ENCODE data around the gene DDX47. TPM values are rescaled to one million over a fixed set of nuclear protein-coding genes. Genes with fewer than 3 reads are reported as not detected.

DDX47 gene
- total and polyA plus RNA-seq, 2 of the 13 experiments (the other 11 are each of a cell fraction or from before 2014, with no cell fraction given), result 48.5 to 78.7 TPM

- H3K9ac ChIP-seq (ENCODE audit: insufficient read depth, low read depth, low read length), result no peak overlapping the region
- H3K4me1 ChIP-seq (ENCODE audit: insufficient read depth, low read length), result no peaks in the 10 kb centered on the region
- H3K27me3 ChIP-seq (ENCODE audit: control insufficient read depth in 1 of 2, insufficient read depth in 2 of 2, low read length in 2 of 2), result no peaks in the 10 kb centered on the region
- peaks cover under 1 to 5% of the 10 kb centered on the region in 2 experiments; a peak in 2 of 5 replicates for H3K36me3 ChIP-seq (replicated peaks in 1 of 2; ENCODE audit: control insufficient read depth in 1 of 2, insufficient read depth in 2 of 2, low read length in 2 of 2)
- no peak for ATAC-seq
- no peak overlapping the region for H3K4me2 ChIP-seq (ENCODE audit: low read depth, low read length)
- POLR2A ChIA-PET, result no interaction called here
- no peaks in the 10 kb centered on the region for H3K9me3 ChIP-seq (ENCODE audit: low read length)
- TF ChIP-seq HMG20B (CRISPR knock-in tag; conservative IDR thresholded peaks at IDR 0.05) (no peak), ZNF704 (CRISPR knock-in tag; IDR thresholded peaks at IDR 0.05; ENCODE audit: borderline replicate concordance) (no peak), HOXA5 (CRISPR knock-in tag; IDR thresholded peaks at IDR 0.05) (no peak), SATB2 (CRISPR knock-in tag; IDR thresholded peaks at IDR 0.05) (no peak), SETDB1 (CRISPR knock-in tag; IDR thresholded peaks at IDR 0.05; ENCODE audit: borderline replicate concordance) (no peak), DR1 (CRISPR knock-in tag; IDR thresholded peaks at IDR 0.05) (no peak), CSRNP1 (CRISPR knock-in tag; IDR thresholded peaks at IDR 0.05) (no peak), FOXP1 (IDR thresholded peaks at IDR 0.05) (no peak), FOXP1 (CRISPR knock-in tag; IDR thresholded peaks at IDR 0.05) (no peak), ZBTB1 (CRISPR knock-in tag; IDR thresholded peaks at IDR 0.05; ENCODE audit: borderline replicate concordance) (no peak), HDAC1 (CRISPR knock-in tag; IDR thresholded peaks at IDR 0.05) (no peak), ZNF512 (CRISPR knock-in tag; IDR thresholded peaks at IDR 0.05) (no peak), SIX1 (CRISPR knock-in tag; IDR thresholded peaks at IDR 0.05; ENCODE audit: borderline replicate concordance) (no peak)
- no peaks in the 10 kb centered on the region for H4K20me1 ChIP-seq (ENCODE audit: insufficient read depth, low read length)
- DNase-seq (ENCODE audit: low spot score), result no peak
- BruUV-seq (replicated peaks), result no TSS peak
- no peak overlapping the region for H3K27ac ChIP-seq (ENCODE audit: extremely low read length, insufficient read depth, low read length)
- intact Hi-C loops (cut with micrococcal nuclease; ENCODE audit: unreplicated experiment) (loop anchor here (5.0 kb wide), 3 partner anchors 56 to 376 kb away; partner anchors contain the start of gene GPRC5A), in situ Hi-C loops (cut with HindIII; ENCODE audit: extremely low pct_ligation_motif_present, low pct_unique_long_range_greater_than_20kb) (loop anchor here (5.0 kb wide), 1 partner anchor 36 kb away; no protein-coding TSS in a partner anchor)
- WGBS (ENCODE audit: low lambda C conversion rate), result 97% methylated on average over 6 of the region's 6 CpGs
- CTCF ChIA-PET (ENCODE audit: low intra/inter-chr PET ratio, low total read pairs), result interaction anchor here (1.1 to 1.4 kb wide), 3 partner anchors 48 to 375 kb away, joined by 3 to 7 read pairs (median 4); no protein-coding TSS in a partner anchor
- H3K79me2 ChIP-seq (ENCODE audit: insufficient read depth, low read length), result no peaks in the 10 kb centered on the region
- no peak for FAIRE-seq
- no peak overlapping the region for H3K4me3 ChIP-seq (replicated peaks in 1 of 3; ENCODE audit: insufficient read depth in 1 of 3, low read depth in 2 of 3, low read length in 3 of 3)
- H2AFZ ChIP-seq (ENCODE audit: low read length), result no peak overlapping the region
Observed at GRCh38 chr12:12836571-12836970, 23.4 kb downstream of the DDX47 start.

Data from HepG2 (cell line).